Activated naive CD8-positive, alpha-beta T cell treated with anti-CD3 and anti-CD28 coated beads, Interleukin-2, amount 50 U/mL, for 16 hours (primary cell): ENCODE results near the gene ADGRG7.

Source experiments
- DNase-seq: peaks from one replicate; pipeline ENCODE4 v3.0.0-alpha.2; 2020; ENCODE audit warnings: low read depth, low spot score

ADGRG7 gene

GRCh38 chr3:100600181-100601042 is 9.0 kb upstream of the ADGRG7 start:
- DNase-seq, result no peak

- no peak for DNase-seq
Observed at GRCh38 chr3:100602506-100603444, 6.6 kb upstream of the ADGRG7 start.

GRCh38 chr3:100603469-100603868 is 5.9 kb upstream of the ADGRG7 start:
- no peak for DNase-seq

GRCh38 chr3:100605358-100605757 is 4.0 kb upstream of the ADGRG7 start:
- no peak for DNase-seq

GRCh38 chr3:100606894-100607512 is 2.4 kb upstream of the ADGRG7 start:
- DNase-seq, result no peak

- no peak for DNase-seq
Observed at GRCh38 chr3:100609963-100610362, 562 bp downstream of the ADGRG7 start.

GRCh38 chr3:100611221-100611620 is 1.8 kb downstream of the ADGRG7 start:
- DNase-seq, result no peak

GRCh38 chr3:100613721-100614390 is 4.5 kb downstream of the ADGRG7 start:
- no peak for DNase-seq

GRCh38 chr3:100614941-100615340 is 5.5 kb downstream of the ADGRG7 start:
- no peak for DNase-seq

- no peak for DNase-seq
Observed at GRCh38 chr3:100615684-100616083, 6.3 kb downstream of the ADGRG7 start.

- no peak for DNase-seq
Observed at GRCh38 chr3:100621251-100621650, 11.8 kb downstream of the ADGRG7 start.

GRCh38 chr3:100627491-100627890 is 18.1 kb downstream of the ADGRG7 start:
- no peak for DNase-seq

- no peak for DNase-seq
Observed at GRCh38 chr3:100629421-100630127, 20.2 kb downstream of the ADGRG7 start.

GRCh38 chr3:100630664-100631063 is 21.3 kb downstream of the ADGRG7 start:
- DNase-seq, result no peak

- no peak for DNase-seq
Observed at GRCh38 chr3:100631236-100631635, 21.8 kb downstream of the ADGRG7 start.

GRCh38 chr3:100634493-100635272 is 25.3 kb downstream of the ADGRG7 start:
- no peak for DNase-seq

GRCh38 chr3:100635273-100635701 is 25.9 kb downstream of the ADGRG7 start:
- no peak for DNase-seq

- DNase-seq, result no peak
Observed at GRCh38 chr3:100637197-100637631, 27.8 kb downstream of the ADGRG7 start.

GRCh38 chr3:100640633-100641032 is 31.2 kb downstream of the ADGRG7 start:
- DNase-seq, result no peak

GRCh38 chr3:100641471-100642032 is 32.2 kb downstream of the ADGRG7 start:
- DNase-seq, result no peak
